ENCODE measurements around the gene CREB5.

Gene CREB5

GRCh38 chr7:28408105-28408959 lies 4.0 kb upstream of the CREB5 start:
- no peak for DNase-seq

- no peak for DNase-seq
Observed at GRCh38 chr7:28408960-28409715, 3.2 kb upstream of the CREB5 start.

- no peak for DNase-seq
Observed at GRCh38 chr7:28409716-28410627, 2.3 kb upstream of the CREB5 start.

GRCh38 chr7:28410628-28411531 lies 1.4 kb upstream of the CREB5 start:
- peak; percentile 16 for DNase-seq

- DNase-seq, result no peak
Observed at GRCh38 chr7:28413011-28413410, 693 bp downstream of the CREB5 start.

- no peak for DNase-seq
Observed at GRCh38 chr7:28414453-28414852, 2.1 kb downstream of the CREB5 start.

- DNase-seq, result no peak
Observed at GRCh38 chr7:28417321-28417940, 5.1 kb downstream of the CREB5 start.

- DNase-seq, result no peak
Observed at GRCh38 chr7:28418311-28418710, 6.0 kb downstream of the CREB5 start.

GRCh38 chr7:28418966-28419365 lies 6.6 kb downstream of the CREB5 start:
- no peak for DNase-seq

- DNase-seq, result no peak
Observed at GRCh38 chr7:28419716-28420115, 7.4 kb downstream of the CREB5 start.

- DNase-seq, result no peak
Observed at GRCh38 chr7:28423112-28423511, 10.8 kb downstream of the CREB5 start.

- DNase-seq, result no peak
Observed at GRCh38 chr7:28423918-28424514, 11.7 kb downstream of the CREB5 start.

GRCh38 chr7:28425496-28425895 lies 13.2 kb downstream of the CREB5 start:
- no peak for DNase-seq

- DNase-seq, result no peak
Observed at GRCh38 chr7:28427236-28427635, 14.9 kb downstream of the CREB5 start.

GRCh38 chr7:28430616-28431015 lies 18.3 kb downstream of the CREB5 start:
- no peak for DNase-seq

- DNase-seq, result no peak
Observed at GRCh38 chr7:28432105-28432504, 19.8 kb downstream of the CREB5 start.

GRCh38 chr7:28433039-28433438 lies 20.7 kb downstream of the CREB5 start:
- no peak for DNase-seq

GRCh38 chr7:28433699-28434219 lies 21.4 kb downstream of the CREB5 start:
- peak; percentile 8 for DNase-seq

- DNase-seq, result no peak
Observed at GRCh38 chr7:28434510-28434909, 22.2 kb downstream of the CREB5 start.

- DNase-seq, result no peak
Observed at GRCh38 chr7:28435152-28435551, 22.8 kb downstream of the CREB5 start.

Measured in KG1 (cell line).